ENCODE results near the gene NAT10.

NAT10 gene

DNA sequence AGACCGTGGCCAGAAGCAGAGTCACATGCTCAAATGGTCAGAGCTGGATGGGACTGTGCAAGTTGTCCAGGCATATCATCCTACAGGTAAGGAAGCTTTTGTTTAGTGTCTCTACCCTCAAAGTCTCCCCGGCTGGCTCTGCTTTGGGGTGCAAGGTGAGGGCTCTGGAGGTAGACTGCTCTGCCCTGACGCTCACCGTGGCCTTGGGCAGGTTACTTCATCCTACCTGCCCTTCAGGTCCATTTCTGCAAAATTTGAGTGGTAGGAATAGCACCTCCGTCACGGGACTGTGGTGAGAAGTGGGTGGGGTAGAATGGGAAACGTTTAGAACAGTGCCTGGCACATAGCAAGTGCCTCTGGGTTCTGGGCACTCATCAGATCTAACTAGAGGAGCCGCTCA is 42.2 kb downstream of the NAT10 start:
- no peak for DNase-seq (ENCODE audit: extremely low spot score, insufficient read length, low read depth)
- FAIRE-seq, result no peak

DNA sequence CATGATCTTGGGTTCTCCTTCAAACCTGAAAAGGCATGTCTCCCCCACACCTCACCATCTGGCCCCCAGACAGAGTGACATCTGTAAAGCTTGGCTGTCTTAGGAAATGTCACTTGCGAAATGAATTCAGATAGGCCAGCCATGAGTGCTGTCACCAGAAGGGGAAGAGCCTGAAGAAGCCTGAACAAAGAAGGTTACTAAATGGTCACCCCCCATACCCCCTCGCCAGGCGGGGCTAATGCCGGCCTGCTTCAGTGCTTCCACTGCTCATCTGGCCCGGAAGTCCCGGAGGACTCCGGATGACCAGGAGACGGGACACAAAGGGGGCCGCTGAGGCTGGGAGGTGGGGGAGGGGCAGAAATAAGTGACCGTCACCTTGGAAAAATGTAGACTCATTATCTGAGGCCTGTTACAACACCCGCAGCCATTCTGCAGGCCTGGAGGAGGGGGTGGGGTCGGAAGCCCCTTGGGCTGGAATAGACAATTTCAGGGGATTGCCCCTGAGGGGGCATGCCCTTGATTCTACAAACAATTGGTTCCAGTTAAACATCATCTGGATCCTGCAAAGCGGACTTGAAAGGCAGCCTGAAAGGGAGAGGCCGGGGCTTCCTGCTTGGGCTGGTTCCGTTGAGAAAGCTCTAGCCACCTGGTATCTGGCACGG is 43.2 kb downstream of the NAT10 start:
- DNase-seq (ENCODE audit: extremely low spot score, insufficient read length, low read depth), result no peak
- FAIRE-seq, result no peak

DNA sequence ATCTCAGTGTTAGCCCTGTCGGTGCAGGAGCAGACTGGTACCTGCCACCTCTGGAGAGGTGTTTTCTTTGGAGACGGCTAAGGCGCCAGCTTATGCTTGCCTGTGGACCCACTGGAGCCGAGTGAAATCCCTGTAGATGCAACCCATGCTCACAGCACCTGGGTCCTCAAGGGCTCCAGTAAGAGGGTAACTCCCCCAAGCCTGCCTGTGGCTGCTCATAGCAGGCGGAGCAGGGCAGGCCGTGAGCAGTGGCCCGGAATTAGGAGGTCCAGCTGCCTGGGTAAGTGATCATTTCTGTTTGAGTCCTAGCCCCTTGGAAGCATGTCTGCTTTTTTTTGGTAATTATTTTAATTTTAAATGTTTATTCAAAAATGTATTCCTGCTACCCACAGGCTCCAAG is 43.8 kb downstream of the NAT10 start:
- no peak for DNase-seq (ENCODE audit: extremely low spot score, insufficient read length, low read depth)

DNA sequence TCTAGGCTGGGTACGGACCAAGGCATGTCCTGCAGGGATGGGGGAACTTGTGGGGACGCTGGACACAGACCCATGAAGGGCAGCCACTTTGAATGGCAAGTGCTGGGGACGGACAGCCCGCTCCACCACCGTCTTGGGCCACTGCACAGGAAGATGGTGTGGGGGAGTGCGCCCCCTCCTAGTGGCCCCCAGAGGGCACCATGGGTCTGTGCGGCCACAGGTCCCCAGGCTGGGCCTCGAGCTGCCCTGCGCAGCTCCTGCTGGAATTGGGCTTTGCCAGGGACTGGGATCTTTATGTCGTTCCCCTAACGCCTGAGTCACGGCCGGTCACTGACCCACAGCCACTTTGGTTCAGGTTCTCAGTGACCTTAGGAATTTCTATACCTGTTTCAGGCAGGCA is 44.4 kb downstream of the NAT10 start:
- DNase-seq (ENCODE audit: extremely low spot score, insufficient read length, low read depth), result no peak
- no peak for FAIRE-seq

More for the DNA sequence above, 43.8 kb downstream of the NAT10 start:
- FAIRE-seq, result no peak

DNA sequence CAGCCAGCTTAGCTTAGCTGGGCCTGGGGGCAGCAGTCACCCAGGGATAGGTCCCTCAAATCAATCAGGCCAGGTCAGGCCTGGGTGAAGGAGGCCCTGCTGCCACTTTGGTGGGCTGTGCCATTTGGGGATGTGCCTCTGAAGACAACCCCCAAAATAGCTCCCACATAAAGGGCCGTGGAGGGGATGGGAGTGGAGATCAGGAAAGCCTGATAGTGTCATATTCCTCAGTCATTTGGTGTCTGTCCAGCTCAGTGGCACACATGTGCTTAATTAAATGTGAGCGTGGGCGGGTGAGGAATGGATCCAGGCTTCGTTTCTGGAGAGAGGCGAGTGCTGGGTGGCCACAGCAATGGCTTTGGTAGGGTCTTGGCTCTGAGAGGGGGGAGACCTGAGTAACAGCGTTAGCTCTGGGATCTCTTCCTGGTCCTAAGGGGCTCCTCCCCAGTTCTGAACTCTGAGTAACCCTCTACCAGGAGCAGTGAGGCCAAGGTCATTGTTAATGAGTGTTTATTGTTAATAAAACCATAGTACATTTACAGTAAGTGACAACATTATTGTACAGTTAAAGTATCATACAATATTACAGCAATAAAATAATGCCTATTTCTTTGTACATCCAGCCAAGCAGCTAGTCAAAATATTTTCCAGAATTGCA is 45.2 kb downstream of the NAT10 start:
- FAIRE-seq, result no peak
- no peak for DNase-seq (ENCODE audit: extremely low spot score, insufficient read length, low read depth)

DNA sequence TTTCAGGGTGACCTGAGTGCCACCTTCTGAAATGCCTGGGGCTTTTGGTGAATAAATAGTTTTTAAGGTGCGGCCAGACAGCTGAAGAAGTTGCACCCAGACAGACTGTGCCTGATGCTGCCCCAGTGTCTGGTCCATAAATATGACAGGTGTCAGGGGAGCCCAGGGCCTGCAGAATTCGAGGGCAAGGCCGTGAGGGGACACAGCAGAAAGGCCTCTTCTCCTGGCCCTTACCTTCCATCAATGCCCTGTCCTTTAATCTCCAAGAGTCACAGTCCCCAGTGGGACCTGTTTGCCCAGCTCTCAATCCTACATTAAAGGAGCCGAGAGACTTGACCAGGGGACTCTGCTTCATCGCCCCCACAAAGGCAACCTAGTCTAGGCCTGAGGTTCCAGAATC is 45.7 kb downstream of the NAT10 start:
- FAIRE-seq, result no peak
- DNase-seq (ENCODE audit: extremely low spot score, insufficient read length, low read depth), result no peak

DNA sequence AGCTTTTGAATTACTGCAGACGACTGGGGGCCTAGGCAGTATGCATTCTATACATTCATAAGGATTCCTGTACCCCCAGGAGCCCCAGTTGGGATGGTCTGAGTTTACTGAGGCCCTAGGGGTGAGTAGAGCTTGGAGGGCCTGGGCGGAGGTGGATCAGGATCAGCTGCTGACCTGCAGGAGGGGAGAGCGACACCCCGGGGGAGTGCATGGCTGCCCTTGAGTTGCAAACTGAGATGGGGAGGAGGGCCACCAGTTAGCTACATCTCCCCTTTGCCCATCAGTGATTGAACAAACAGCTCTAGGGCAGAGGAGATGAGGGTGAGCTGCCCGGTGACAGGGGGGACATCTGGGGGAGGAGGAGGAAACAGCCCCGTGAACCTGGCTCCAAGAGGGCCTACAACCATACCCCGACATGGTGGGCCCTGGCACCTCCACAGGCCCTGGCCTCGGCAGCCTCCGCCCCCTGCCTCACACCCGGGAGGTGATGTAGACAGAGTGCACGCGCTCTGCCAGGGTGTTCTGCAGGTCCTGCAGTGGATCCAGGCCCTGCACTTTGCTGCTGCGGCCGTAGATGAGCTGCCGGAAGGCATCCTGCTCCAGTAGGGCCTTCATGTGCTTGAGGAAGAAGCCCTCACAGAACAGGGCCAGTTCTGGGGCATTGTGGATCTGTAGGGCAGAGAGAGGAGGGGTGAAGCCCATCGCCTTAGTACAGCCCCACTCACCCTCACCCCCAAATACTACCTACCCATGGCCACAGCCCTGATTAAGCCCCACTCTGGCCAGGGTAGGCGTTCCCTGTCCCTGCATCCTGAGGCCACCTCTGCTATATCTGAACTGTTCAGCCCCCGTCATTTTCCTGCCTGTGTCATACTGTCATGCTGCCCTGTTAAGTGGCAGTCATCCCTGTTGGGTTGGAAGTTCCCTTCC is 46.8 kb downstream of the NAT10 start:
- FAIRE-seq (no peak), DNase-seq (ENCODE audit: extremely low spot score, insufficient read length, low read depth) (no peak)

DNA sequence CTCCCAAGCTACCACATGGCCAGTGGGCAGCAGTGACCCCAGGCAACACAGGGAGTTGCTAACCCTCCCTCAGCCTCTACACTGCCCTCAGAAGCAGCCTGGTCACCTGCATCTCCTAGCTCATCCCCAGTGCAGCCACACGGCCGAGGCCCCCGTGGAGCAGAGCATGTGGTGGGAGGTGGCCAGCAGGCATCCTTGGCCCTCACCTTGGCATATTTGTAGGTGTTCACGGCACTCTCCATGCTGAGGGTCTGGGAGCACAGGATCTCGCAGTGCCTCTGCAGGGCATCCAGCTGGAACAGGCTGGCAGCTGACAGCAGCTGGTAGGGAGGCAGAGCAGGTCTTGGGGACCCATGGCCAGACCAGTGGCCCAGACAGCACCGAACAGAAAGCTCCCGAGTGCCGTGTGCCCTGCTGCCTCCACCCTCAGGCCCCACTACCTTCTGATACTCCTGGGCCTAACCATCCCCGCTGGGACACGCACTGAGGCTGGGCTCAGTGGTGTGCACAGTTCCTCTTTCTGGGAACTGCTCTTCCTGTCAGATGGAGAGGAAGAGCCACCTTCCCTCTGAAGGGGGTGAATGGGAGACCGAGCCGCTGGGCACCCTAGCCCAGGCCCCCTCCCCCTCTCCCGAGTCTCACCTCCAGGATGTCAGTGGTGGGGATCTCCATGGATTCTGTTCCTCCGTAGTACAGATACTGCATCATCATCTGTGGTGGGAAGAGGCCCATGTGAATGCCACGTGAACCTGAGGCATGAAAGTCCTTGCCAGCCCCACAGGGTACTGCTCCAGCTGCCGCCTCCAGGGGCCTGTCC is 48.8 kb downstream of the NAT10 start:
- FAIRE-seq (peak; percentile 80), DNase-seq (ENCODE audit: extremely low spot score, insufficient read length, low read depth) (peak; percentile 56)

DNA sequence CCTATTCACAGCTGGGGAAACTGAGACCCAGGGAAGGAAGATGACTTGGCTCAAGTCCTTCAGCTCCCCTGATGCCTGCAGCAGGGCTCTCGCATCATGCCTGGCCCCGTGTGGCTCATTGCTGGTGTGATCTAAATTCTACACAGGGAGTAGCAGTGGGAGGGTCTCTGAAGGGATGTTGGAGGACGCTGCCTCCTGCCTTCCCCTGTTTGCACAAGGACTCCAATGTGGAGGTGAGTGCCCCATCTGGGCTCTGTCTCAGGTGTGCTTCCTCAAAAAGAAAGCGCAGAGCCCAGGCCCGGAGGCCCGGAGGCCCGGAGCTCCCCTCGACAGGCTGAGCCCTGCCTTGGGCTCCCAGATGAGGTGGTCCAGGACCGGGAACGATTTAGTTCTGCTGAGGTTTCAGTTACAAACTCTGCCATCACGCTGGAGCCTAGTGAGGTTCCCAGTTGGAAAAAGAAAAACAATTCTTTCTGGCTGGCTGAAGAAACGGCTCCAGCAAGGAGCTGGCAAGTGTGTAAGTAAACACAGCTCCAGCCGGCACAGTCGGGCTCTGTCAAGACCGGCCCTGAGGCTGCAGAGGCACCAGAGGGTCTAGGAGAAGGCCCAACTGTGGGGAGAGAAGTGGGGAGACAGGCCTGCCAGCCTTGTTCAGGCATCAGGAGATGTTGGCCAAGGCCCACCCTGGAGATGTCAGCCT is 49.8 kb downstream of the NAT10 start:
- DNase-seq (ENCODE audit: extremely low spot score, insufficient read length, low read depth), result no peak
- FAIRE-seq, result peak; percentile 26

DNA sequence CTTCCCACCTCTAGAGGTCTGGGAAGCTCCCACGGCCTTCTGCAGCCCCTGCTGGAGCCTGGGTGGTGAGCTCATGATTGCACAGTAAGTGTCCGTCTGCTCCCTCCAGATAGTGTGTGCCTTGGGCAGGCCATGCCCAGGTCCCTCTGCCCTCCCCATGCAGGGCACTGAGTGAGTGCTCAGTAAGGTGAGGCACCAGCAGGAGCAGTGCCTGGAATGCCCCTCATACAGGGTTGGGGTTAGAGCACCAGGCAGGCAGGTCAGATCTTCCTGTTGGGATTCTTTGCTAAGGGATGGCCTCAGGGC is 50.3 kb downstream of the NAT10 start:
- no peak for FAIRE-seq
- DNase-seq (ENCODE audit: extremely low spot score, insufficient read length, low read depth), result no peak

DNA sequence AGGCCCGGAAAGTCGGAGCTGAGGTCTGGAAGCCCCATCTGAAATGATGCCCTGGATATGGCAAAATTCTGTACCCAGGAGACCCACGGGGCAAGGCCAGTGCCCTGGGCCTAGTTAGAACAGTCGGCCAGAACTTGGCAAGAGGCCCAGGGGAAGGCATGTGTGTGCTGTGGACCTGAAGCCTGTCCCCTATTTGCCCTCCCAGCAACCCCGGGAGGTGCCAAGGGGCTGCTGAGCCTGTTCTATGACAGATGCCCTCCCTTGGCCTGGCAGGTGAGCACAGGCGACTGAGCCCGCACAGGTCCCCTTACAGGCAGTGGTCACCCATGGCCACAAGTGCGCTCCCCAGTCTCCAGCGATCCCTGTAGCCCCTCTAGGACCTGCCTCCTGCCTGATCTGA is 51.7 kb downstream of the NAT10 start:
- FAIRE-seq, result no peak
- no peak for DNase-seq (ENCODE audit: extremely low spot score, insufficient read length, low read depth)

DNA sequence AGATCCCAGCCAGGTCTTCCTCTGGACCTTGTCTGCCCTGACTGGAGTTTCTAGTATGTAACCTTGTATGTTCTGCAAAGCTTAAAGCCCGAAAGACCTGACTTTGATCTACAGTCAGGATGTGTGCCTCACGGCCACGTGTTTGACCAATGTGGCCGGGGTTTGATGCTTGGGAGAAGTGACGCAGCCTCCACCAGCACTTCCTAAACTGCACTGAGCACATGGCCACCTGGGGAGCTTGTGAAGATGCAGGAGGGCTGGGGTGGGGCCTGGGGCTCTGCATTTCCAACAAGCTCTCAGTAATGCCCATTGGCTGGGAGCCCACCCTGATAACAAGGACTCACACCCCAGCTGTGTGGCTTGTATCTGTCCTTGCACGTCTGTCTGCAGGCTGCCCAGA is 53.2 kb downstream of the NAT10 start:
- DNase-seq (ENCODE audit: extremely low spot score, insufficient read length, low read depth), result no peak
- FAIRE-seq, result no peak

DNA sequence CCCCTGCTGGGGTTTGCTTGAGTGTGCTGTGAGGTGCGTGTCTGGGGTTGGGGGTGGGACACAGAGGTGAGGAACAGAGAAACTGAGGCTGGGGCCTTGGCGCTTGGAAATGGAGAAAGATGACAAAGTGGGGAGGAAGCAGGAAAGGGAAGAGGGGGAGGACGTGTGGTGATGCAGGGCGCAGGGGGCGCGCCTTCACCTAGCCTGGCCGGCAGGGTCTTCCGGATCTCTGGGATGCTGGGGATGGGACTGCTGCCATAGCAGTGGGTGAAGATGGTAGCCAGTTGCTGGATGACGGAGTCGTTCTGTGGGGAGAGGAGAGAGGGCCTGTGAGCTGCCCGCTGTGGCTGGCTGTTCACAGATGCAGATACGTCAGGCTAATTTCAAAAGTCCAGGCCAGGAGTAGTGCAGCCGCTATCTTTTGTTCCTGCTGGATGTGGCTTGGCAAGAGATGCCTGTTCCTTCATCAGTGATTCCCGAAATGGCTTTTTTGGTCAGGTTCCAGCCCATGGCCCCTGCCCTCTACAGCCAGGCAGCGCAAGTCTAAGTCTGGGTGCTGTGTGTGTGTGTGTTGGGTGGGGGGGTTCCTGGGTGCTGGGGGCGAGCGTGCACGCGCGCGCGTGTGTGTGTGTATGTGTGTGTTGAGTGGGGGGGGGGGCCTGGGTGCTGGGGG is 54.8 kb downstream of the NAT10 start:
- DNase-seq (ENCODE audit: extremely low spot score, insufficient read length, low read depth) (no peak), FAIRE-seq (no peak)

DNA sequence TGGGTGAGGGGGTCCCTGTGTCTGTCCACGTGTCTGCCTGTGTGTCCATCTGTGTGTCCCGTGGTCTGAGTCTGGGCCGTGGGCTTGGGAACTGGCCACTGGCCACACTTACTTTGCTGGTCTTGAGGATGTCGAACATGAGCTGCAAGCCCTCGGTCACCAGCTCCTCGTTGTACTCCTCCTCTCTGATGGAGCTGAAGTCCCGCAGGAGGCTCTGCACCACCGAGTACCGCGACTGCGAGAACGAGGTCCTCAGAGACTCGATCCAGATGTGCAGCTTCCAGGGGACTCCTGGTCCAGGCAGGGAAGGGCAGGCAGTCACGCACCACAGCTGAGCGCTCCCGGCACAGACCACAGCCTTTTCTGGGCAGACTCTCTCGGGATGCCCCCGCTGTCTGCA is 55.4 kb downstream of the NAT10 start:
- FAIRE-seq, result no peak
- DNase-seq (ENCODE audit: extremely low spot score, insufficient read length, low read depth), result no peak

DNA sequence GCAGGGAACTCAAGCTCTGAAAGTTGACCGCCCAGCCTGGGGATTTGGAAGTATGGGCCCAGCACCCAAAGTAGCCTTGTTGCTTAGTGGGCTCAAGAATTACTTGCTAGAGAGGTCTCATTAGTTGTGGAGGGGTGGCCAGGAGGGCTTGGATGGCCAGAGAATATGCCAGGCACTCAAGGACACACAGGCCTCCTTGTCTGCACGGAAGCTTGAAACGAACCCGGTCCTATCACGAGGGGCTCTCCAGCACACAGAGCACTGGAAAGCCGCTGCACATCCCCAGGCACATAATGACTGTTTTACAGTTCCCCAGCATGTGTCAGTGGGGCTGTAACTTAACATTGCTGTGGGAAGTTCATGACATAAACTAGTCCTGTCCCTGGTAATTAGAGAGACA is 55.9 kb downstream of the NAT10 start:
- FAIRE-seq (no peak), DNase-seq (ENCODE audit: extremely low spot score, insufficient read length, low read depth) (no peak)

DNA sequence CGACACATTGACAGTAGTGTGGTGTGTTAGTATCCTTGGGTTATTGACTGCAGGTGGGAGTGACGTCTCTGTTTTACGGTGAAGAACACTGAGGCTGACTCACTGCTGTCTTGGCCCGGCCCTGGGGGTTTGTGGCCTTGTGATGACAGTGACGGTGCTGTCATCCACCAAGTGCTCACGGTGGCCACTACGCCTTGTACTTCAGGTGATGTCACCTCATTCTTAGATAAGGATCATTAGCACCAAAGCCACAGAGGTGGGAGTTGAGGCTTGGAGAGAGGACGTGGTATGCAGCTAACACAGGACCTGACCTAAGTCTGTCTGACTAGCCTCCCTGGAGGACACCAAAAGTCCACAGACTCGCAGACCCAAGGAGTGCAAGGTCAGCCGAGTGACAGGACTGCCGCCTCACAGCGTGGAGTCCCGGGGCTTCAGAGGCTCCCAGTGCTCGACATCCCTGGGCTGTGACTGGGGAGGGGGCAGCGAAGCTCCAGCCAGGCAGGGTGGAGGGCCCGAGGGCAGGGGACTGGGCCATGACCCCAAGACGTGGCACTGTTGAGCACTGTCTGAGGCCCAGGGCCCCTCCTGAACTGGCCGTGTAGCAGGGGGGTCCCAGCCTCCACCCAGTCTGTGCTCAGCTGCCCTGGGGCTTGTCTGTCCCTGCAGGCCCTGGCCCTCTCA is 56.5 kb downstream of the NAT10 start:
- FAIRE-seq (no peak), DNase-seq (ENCODE audit: extremely low spot score, insufficient read length, low read depth) (no peak)

DNA sequence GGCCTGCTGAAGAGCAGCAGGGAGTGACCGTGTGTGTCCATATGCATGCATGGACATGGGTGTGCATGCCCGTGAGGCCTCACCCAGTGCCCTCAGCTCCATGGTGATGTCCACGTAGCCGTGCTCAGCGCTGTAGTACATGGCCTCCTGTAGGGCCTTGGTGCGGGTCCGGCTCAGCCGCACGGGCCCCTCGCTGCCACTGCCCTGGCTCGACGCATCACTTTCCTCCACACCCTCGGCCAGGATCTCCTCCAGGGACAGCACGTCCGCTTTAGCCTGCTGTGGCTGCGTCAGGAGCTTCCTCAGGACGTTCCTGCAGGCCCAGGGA is 57.0 kb downstream of the NAT10 start:
- FAIRE-seq (no peak), DNase-seq (ENCODE audit: extremely low spot score, insufficient read length, low read depth) (no peak)

DNA sequence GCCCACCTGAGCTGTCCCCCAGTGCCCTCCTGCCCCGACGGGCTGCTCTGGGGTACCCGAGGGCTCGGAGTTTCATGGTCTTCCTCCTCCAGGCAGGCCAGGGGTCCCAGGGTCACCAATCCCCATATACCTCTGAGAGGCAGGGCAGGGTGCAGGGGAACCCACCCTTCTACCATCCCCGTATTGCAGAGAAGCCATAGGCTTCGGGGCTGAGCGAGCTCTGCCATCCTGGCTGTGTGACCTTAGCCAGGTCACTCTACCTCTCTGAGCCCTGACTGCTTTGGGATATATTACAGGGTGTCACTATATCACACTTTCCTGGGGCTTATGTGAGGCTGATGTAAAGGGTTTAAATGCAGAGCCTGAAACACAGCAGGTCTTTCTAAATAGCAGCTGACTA is 57.4 kb downstream of the NAT10 start:
- DNase-seq (ENCODE audit: extremely low spot score, insufficient read length, low read depth) (no peak), FAIRE-seq (no peak)

DNA sequence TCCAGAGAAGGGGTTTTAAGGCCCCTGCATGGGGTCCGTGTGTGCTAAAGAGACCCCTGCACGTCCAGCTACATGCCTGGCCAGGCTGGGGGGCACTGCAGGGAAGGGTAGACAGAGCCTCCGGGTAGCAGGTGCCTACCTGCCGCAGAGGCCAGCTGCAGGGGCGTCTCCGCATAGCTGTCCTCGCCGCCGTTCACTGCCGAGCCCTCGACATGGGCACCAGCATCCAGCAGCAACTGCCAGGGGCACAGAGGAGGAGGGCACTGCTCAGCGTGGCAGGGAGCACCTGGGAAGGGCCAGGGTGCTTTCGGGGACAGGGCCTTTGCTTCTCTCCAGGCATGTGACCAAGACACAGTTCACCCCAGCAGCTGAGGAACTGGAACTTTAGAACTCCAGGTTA is 59.7 kb downstream of the NAT10 start:
- DNase-seq (ENCODE audit: extremely low spot score, insufficient read length, low read depth) (no peak), FAIRE-seq (no peak)
